Astrocyte (in vitro differentiated cells and primary cell): ENCODE results near the gene HSP90AA1. TPM values are rescaled to one million over a fixed set of nuclear protein-coding genes. Genes with fewer than 3 reads are reported as not detected.
"Not testable (repeated sequence)": the region's sequence is repeated elsewhere in the genome, so short reads cannot be mapped to it uniquely, and the experiment has no call there.

Experiments used
- DNase-seq: peaks from one replicate; pipeline ENCODE4 v3.0.0-alpha.2; 2010; ENCODE audit warnings: low read depth
- FAIRE-seq: peaks from 2 replicates; lab custom pipeline; 2011; peaks lifted over from hg19 to GRCh38; lab: Jason Lieb, UNC
- H2AFZ ChIP-seq: 2 replicates; pipeline ENCODE4 v1.6.0; 2012; ENCODE audit warnings: low read depth, low read length, inconsistent platforms
- H3K27ac ChIP-seq: 2 replicates; pipeline ENCODE4 v1.5.1; 2011; ENCODE audit warnings: low read depth, low read length, inconsistent platforms
- H3K27me3 ChIP-seq: 2 replicates; pipeline ENCODE4 v1.6.0; 2011; ENCODE audit warnings: low read length, inconsistent platforms; ENCODE audit not compliant: insufficient read depth
- H3K36me3 ChIP-seq: 2 replicates; pipeline ENCODE4 v1.5.1; 2011; ENCODE audit warnings: low read length, inconsistent platforms; ENCODE audit not compliant: insufficient read depth
- H3K4me1 ChIP-seq: 2 replicates; pipeline ENCODE4 v1.5.1; 2011; ENCODE audit warnings: low read length, inconsistent platforms; ENCODE audit not compliant: insufficient read depth
- H3K4me2 ChIP-seq: 2 replicates; pipeline ENCODE4 v1.6.0; 2012; ENCODE audit warnings: low read length, inconsistent platforms
- H3K4me3 ChIP-seq: 2 replicates; pipeline ENCODE4 v1.5.1; 2011; ENCODE audit warnings: low read depth, mild to moderate bottlenecking, low read length, inconsistent platforms; ENCODE audit not compliant: insufficient read depth
- H3K79me2 ChIP-seq: 2 replicates; pipeline ENCODE4 v1.6.0; 2012; ENCODE audit warnings: mild to moderate bottlenecking, low read length, inconsistent platforms; ENCODE audit not compliant: insufficient read depth
- H3K9ac ChIP-seq: 2 replicates; pipeline ENCODE4 v1.6.0; 2012; ENCODE audit warnings: mild to moderate bottlenecking, low read length, inconsistent platforms
- H3K9me3 ChIP-seq: 2 replicates; pipeline ENCODE4 v1.5.1; 2012; ENCODE audit warnings: low read depth, mild to moderate bottlenecking, low read length, inconsistent platforms; ENCODE audit not compliant: insufficient read depth
- H4K20me1 ChIP-seq: 2 replicates; pipeline ENCODE4 v1.6.0; 2012; ENCODE audit warnings: low read length, inconsistent platforms; ENCODE audit not compliant: insufficient read depth
- H3K27ac Mint-ChIP-seq: one replicate; pipeline ENCODE4 v1.8.0; 2021; ENCODE audit warnings: mild to moderate bottlenecking, mixed read lengths; ENCODE audit not compliant: unreplicated experiment
- H3K27me3 Mint-ChIP-seq: one replicate; pipeline ENCODE4 v1.8.0; 2021; ENCODE audit warnings: low read depth, mixed read lengths; ENCODE audit not compliant: unreplicated experiment
- H3K36me3 Mint-ChIP-seq: one replicate; pipeline ENCODE4 v1.8.0; 2021; ENCODE audit warnings: low read depth, mixed read lengths; ENCODE audit not compliant: unreplicated experiment
- H3K4me1 Mint-ChIP-seq: one replicate; pipeline ENCODE4 v1.8.0; 2021; ENCODE audit warnings: low read depth, mixed read lengths; ENCODE audit not compliant: unreplicated experiment
- H3K4me3 Mint-ChIP-seq: one replicate; pipeline ENCODE4 v1.8.0; 2021; ENCODE audit warnings: mild to moderate bottlenecking, moderate library complexity, mixed read lengths; ENCODE audit not compliant: unreplicated experiment
- H3K9me3 Mint-ChIP-seq: one replicate; pipeline ENCODE4 v1.8.0; 2021; ENCODE audit warnings: mild to moderate bottlenecking, mixed read lengths; ENCODE audit not compliant: unreplicated experiment
- CTCF ChIP-seq: IDR thresholded peaks from 2 replicates; pipeline ENCODE4 v1.5.1; 2011; ENCODE audit warnings: low read depth, mild to moderate bottlenecking, inconsistent platforms, low read length, moderate library complexity; ENCODE audit not compliant: insufficient read depth
- EZH2 ChIP-seq: IDR thresholded peaks from 2 replicates; pipeline ENCODE4 v1.6.1; 2012; ENCODE audit warnings: mild to moderate bottlenecking, low read length, inconsistent platforms; ENCODE audit not compliant: insufficient read depth
- total RNA-seq: library from RNA; stranded (reverse); gene quantifications from 2 replicates; pipeline ENCODE4 v1.2.1, GENCODE V29; 2021

HSP90AA1 gene
- total RNA-seq, 1 donor from 2014 or later: 428 TPM

GRCh38 chr14:102117852-102118251 is 31.0 kb upstream of the HSP90AA1 start:
- no peaks in the 10 kb centered on the region for H3K36me3 ChIP-seq
- no peak overlapping the region for H3K4me3 ChIP-seq
- no peaks in the 10 kb centered on the region for H3K4me1 ChIP-seq
- H3K27ac Mint-ChIP-seq: no peak overlapping the region
- no peaks in the 10 kb centered on the region for H4K20me1 ChIP-seq
- no peaks in the 10 kb centered on the region for H3K27me3 Mint-ChIP-seq
- no peaks in the 10 kb centered on the region for H3K36me3 Mint-ChIP-seq
- DNase-seq (no peak), FAIRE-seq (no peak)
- no peak overlapping the region for H3K4me2 ChIP-seq
- H3K9ac ChIP-seq: no peak overlapping the region
- no peaks in the 10 kb centered on the region for H3K4me1 Mint-ChIP-seq
- no peak overlapping the region for H3K4me3 Mint-ChIP-seq
- no peak overlapping the region for H2AFZ ChIP-seq
- H3K9me3 Mint-ChIP-seq: no peaks in the 10 kb centered on the region
- no peak overlapping the region for H3K27ac ChIP-seq
- TF ChIP-seq CTCF: no peak
- TF ChIP-seq EZH2: no peak
- H3K79me2 ChIP-seq: no peaks in the 10 kb centered on the region
- no peaks in the 10 kb centered on the region for H3K27me3 ChIP-seq
- peaks cover 7% of the 10 kb centered on the region for H3K9me3 ChIP-seq

GRCh38 chr14:102116361-102117180 is 29.7 kb upstream of the HSP90AA1 start:
- H3K4me1 Mint-ChIP-seq: no peaks in the 10 kb centered on the region
- Histone ChIP-seq H3K4me2 (no peak overlapping the region), H3K27ac (no peak overlapping the region), H3K27me3 (no peaks in the 10 kb centered on the region), H3K4me1 (no peaks in the 10 kb centered on the region), H3K36me3 (no peaks in the 10 kb centered on the region), H2AFZ (no peak overlapping the region), H3K9ac (no peak overlapping the region), H3K79me2 (no peaks in the 10 kb centered on the region), H3K9me3 (peaks cover 7% of the 10 kb centered on the region), H4K20me1 (no peaks in the 10 kb centered on the region), H3K4me3 (no peak overlapping the region)
- FAIRE-seq (no peak), DNase-seq (no peak)
- TF ChIP-seq CTCF: no peak
- H3K27ac Mint-ChIP-seq: no peak overlapping the region
- H3K27me3 Mint-ChIP-seq: no peaks in the 10 kb centered on the region
- H3K36me3 Mint-ChIP-seq: no peaks in the 10 kb centered on the region
- no peak overlapping the region for H3K4me3 Mint-ChIP-seq
- H3K9me3 Mint-ChIP-seq: peaks cover 2% of the 10 kb centered on the region

GRCh38 chr14:102111101-102111500 is 24.3 kb upstream of the HSP90AA1 start:
- TF ChIP-seq EZH2: no peak
- no peak for TF ChIP-seq CTCF
- peaks cover 4% of the 10 kb centered on the region for H3K36me3 Mint-ChIP-seq
- Histone ChIP-seq H4K20me1 (no peaks in the 10 kb centered on the region), H3K36me3 (no peaks in the 10 kb centered on the region), H3K4me3 (no peak overlapping the region), H3K4me1 (no peaks in the 10 kb centered on the region), H3K4me2 (no peak overlapping the region), H3K79me2 (no peaks in the 10 kb centered on the region), H2AFZ (no peak overlapping the region), H3K9me3 (no peaks in the 10 kb centered on the region), H3K27me3 (no peaks in the 10 kb centered on the region), H3K9ac (no peak overlapping the region), H3K27ac (no peak overlapping the region)
- peaks cover 2% of the 10 kb centered on the region for H3K27me3 Mint-ChIP-seq
- peaks cover 10% of the 10 kb centered on the region for H3K9me3 Mint-ChIP-seq
- H3K27ac Mint-ChIP-seq: no peak overlapping the region
- FAIRE-seq (no peak), DNase-seq (no peak)
- H3K4me3 Mint-ChIP-seq: no peak overlapping the region
- H3K4me1 Mint-ChIP-seq: no peaks in the 10 kb centered on the region

- H3K4me3 ChIP-seq, H3K9ac ChIP-seq, H3K4me1 Mint-ChIP-seq, H3K4me3 Mint-ChIP-seq, DNase-seq, H3K4me2 ChIP-seq, H3K9me3 ChIP-seq, FAIRE-seq, H3K79me2 ChIP-seq, H3K27ac Mint-ChIP-seq, H4K20me1 ChIP-seq, H3K4me1 ChIP-seq, H3K27me3 ChIP-seq, H3K36me3 Mint-ChIP-seq, H3K27ac ChIP-seq, H2AFZ ChIP-seq, H3K27me3 Mint-ChIP-seq, H3K36me3 ChIP-seq, H3K9me3 Mint-ChIP-seq: not testable (repeated sequence)
Observed at GRCh38 chr14:102109332-102109731, 22.5 kb upstream of the HSP90AA1 start.
